Mesenchymal stem cell (in vitro differentiated cells and primary cell): ENCODE measurements around the gene RGS19.

Source experiments
- DNase-seq: peaks from one replicate; pipeline ENCODE4 v3.0.0-alpha.2; 2013
- H2AFZ ChIP-seq: one replicate; pipeline ENCODE4 v1.6.1; 2013; ENCODE audit warnings: low read depth, mild to moderate bottlenecking, control low read depth, inconsistent platforms, low read length, moderate library complexity
- H2AK5ac ChIP-seq: 2 replicates; pipeline ENCODE4 v1.6.1; 2013; ENCODE audit warnings: low read length, moderate library complexity, mild to moderate bottlenecking, inconsistent platforms; ENCODE audit not compliant: severe bottlenecking
- H2BK120ac ChIP-seq: one replicate; pipeline ENCODE4 v1.6.1; 2013; ENCODE audit warnings: low read depth, mild to moderate bottlenecking, inconsistent platforms, low read length, moderate library complexity
- H2BK12ac ChIP-seq, 2 experiments: one replicate each; pipeline ENCODE4 v1.6.1; 2013; ENCODE audit warnings: inconsistent platforms in 2 of 2, low read length in 2 of 2, mild to moderate bottlenecking in 2 of 2, moderate library complexity in 2 of 2, control low read depth in 1 of 2
- H2BK15ac ChIP-seq: one replicate; pipeline ENCODE4 v1.6.1; 2013; ENCODE audit warnings: mild to moderate bottlenecking, low read depth, inconsistent platforms; ENCODE audit not compliant: poor library complexity, severe bottlenecking
- H2BK5ac ChIP-seq: 2 replicates; pipeline ENCODE4 v1.6.1; 2013; ENCODE audit warnings: low read depth, mild to moderate bottlenecking, low read length, control low read depth, inconsistent platforms; ENCODE audit not compliant: poor library complexity, severe bottlenecking
- H3K14ac ChIP-seq, 2 experiments: one replicate each; pipeline ENCODE4 v1.6.1; 2013; ENCODE audit warnings: inconsistent platforms in 2 of 2, low read length in 2 of 2, control low read depth in 1 of 2, mild to moderate bottlenecking in 1 of 2, moderate library complexity in 1 of 2
- H3K18ac ChIP-seq, 2 experiments: one replicate each; pipeline ENCODE4 v1.6.1; 2013; ENCODE audit warnings: inconsistent platforms in 2 of 2, low read length in 2 of 2, control low read depth in 1 of 2, low read depth in 1 of 2, mild to moderate bottlenecking in 1 of 2
- H3K23ac ChIP-seq, 2 experiments: one replicate each; pipeline ENCODE4 v1.6.1; 2013; ENCODE audit warnings: inconsistent platforms in 2 of 2, low read length in 2 of 2, mild to moderate bottlenecking in 2 of 2, moderate library complexity in 2 of 2, control low read depth in 1 of 2
- H3K27ac ChIP-seq: 2 replicates; pipeline ENCODE4 v1.5.1; 2013; ENCODE audit warnings: mild to moderate bottlenecking, moderate library complexity, low read length, control low read depth, inconsistent platforms; ENCODE audit not compliant: poor library complexity, severe bottlenecking
- H3K27me3 ChIP-seq, 2 experiments: 2 replicates each; pipeline versions ENCODE4 v1.6.1 to v1.7.0; 2013; ENCODE audit warnings: low read length in 2 of 2, mild to moderate bottlenecking in 2 of 2, moderate library complexity in 2 of 2, control low read depth in 1 of 2, inconsistent platforms in 1 of 2; ENCODE audit not compliant: control insufficient read depth in 1 of 2, insufficient read depth in 1 of 2
- H3K36me3 ChIP-seq, 2 experiments: 2 replicates each; pipeline versions ENCODE4 v1.6.1 to v1.7.0; 2013; ENCODE audit warnings: low read length in 2 of 2, control low read depth in 1 of 2, inconsistent platforms in 1 of 2, low read depth in 1 of 2, mild to moderate bottlenecking in 1 of 2; ENCODE audit not compliant: insufficient read depth in 2 of 2, control insufficient read depth in 1 of 2
- H3K4ac ChIP-seq, 2 experiments: one replicate each; pipeline ENCODE4 v1.6.1; 2013; ENCODE audit warnings: inconsistent platforms in 2 of 2, low read length in 2 of 2, mild to moderate bottlenecking in 2 of 2, moderate library complexity in 2 of 2, control low read depth in 1 of 2, low read depth in 1 of 2
- H3K4me1 ChIP-seq: 2 replicates; pipeline ENCODE4 v1.6.1; 2013; ENCODE audit warnings: low read depth, low read length, control low read depth; ENCODE audit not compliant: control insufficient read depth, insufficient read depth
- H3K4me2 ChIP-seq: 2 replicates; pipeline ENCODE4 v1.6.1; 2013; ENCODE audit warnings: low read length, mild to moderate bottlenecking, inconsistent platforms; ENCODE audit not compliant: poor library complexity, severe bottlenecking
- H3K4me3 ChIP-seq, 2 experiments: 2 replicates each; pipeline versions ENCODE4 v1.5.1 to v1.7.0; 2013; ENCODE audit warnings: low read length in 2 of 2, mild to moderate bottlenecking in 2 of 2, control low read depth in 1 of 2, low read depth in 1 of 2; ENCODE audit not compliant: insufficient read depth in 1 of 2
- H3K79me1 ChIP-seq: replicated peaks from 2 replicates; pipeline ENCODE4 v1.6.1; 2013; ENCODE audit warnings: mild to moderate bottlenecking, control low read depth, low read length, inconsistent platforms; ENCODE audit not compliant: poor library complexity, severe bottlenecking
- H3K9ac ChIP-seq: 2 replicates; pipeline ENCODE4 v1.7.0; 2013; ENCODE audit warnings: mild to moderate bottlenecking, low read length, moderate library complexity
- H3K9me3 ChIP-seq: 2 replicates; pipeline ENCODE4 v1.7.0; 2013; ENCODE audit warnings: mild to moderate bottlenecking, low read length; ENCODE audit not compliant: control insufficient read depth
- H4K8ac ChIP-seq: one replicate; pipeline ENCODE4 v1.6.1; 2013; ENCODE audit warnings: inconsistent platforms, mild to moderate bottlenecking, low read length, moderate library complexity
- H4K91ac ChIP-seq: one replicate; pipeline ENCODE4 v1.6.1; 2013; ENCODE audit warnings: mild to moderate bottlenecking, low read length, inconsistent platforms
- WGBS: methylation state at CpG from one replicate; pipeline ENCODE4 v1.1.7; 2013; ENCODE audit warnings: mixed read lengths; 5-methylcytosine and 5-hydroxymethylcytosine counted together

RGS19 gene

DNA sequence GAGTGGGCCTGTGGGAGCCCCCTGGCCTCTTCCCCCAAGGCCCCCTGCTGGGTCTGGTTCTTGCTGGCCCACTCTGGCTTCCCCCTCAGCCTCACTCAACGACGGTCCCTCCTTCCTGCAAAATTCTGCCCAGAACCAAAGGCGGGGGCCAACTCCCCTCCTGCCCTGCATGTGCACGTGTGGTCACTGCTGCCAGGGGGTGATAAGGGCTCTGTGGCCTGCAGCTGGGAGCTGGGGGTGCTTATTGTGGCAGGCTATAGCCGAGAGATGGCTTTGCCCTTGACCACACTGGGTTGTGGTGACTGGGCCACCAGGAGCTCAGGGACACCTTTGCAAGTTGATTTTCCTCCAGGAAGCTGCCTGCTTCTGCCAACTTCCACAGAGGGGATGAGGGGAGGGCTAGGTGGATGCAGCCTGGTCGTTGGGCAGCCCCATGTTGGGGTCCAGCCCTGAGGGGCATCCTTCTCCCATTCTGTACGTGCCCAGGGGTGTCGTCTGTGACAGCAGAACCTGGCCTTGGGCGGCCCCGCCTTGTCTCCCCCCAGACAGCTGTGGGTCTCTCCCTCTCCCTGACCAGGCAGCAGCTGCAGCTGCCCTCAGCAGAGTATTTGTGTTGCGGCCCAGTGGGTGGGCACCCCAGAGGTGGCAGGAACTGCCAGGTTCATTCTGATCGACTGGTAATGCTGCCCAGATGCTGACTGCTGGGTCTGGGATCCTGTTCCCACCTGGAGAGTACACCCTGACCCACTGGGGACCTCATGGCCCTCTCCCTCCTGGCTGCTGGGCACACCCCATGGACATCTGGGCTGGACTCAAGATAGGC, 10.7 kb downstream of the RGS19 start:
- Histone ChIP-seq H3K14ac (no peak overlapping the region), H2BK15ac (no peak overlapping the region), H3K36me3 (peaks cover 11 to 55% of the 10 kb centered on the region in 2 experiments), H4K8ac (no peak overlapping the region), H2BK12ac (no peak overlapping the region), H2AFZ (no peak overlapping the region), H3K4ac (no peak overlapping the region), H3K79me1 (peaks cover 7% of the 10 kb centered on the region), H2AK5ac (no peak overlapping the region), H3K4me1 (peaks cover 39% of the 10 kb centered on the region), H4K91ac (no peak overlapping the region), H2BK120ac (no peak overlapping the region), H3K9ac (no peak overlapping the region), H3K9me3 (no peaks in the 10 kb centered on the region), H3K27ac (no peak overlapping the region), H3K27me3 (no peaks in the 10 kb centered on the region), H3K4me2 (no peak overlapping the region), H2BK5ac (no peak overlapping the region), H3K23ac (no peak overlapping the region), H3K4me3 (no peak overlapping the region), H3K18ac (no peak overlapping the region)
- 90% methylated on average over 12 of the region's 12 CpGs for WGBS
- DNase-seq = no peak

GRCh38 chr20:64067733-64068307, 11.5 kb downstream of the RGS19 start:
- DNase-seq = no peak
- H3K79me1 ChIP-seq = peaks cover 11% of the 10 kb centered on the region
- H3K36me3 ChIP-seq = peaks cover 9 to 50% of the 10 kb centered on the region in 2 experiments
- H3K27ac ChIP-seq = no peak overlapping the region
- no peak overlapping the region for H2BK12ac ChIP-seq
- no peak overlapping the region for H2AFZ ChIP-seq
- no peak overlapping the region for H3K4me2 ChIP-seq
- H3K9me3 ChIP-seq = no peaks in the 10 kb centered on the region
- no peak overlapping the region for H3K18ac ChIP-seq
- no peak overlapping the region for H2BK120ac ChIP-seq
- H2AK5ac ChIP-seq = peak overlapping the region; percentile 10
- no peak overlapping the region for H2BK15ac ChIP-seq
- whole genome bisulfite sequencing = 86% methylated on average over 9 of the region's 12 CpGs
- H3K4ac ChIP-seq = no peak overlapping the region
- H3K4me3 ChIP-seq = no peak overlapping the region
- no peak overlapping the region for H3K14ac ChIP-seq
- H4K8ac ChIP-seq = no peak overlapping the region
- no peak overlapping the region for H3K23ac ChIP-seq
- peaks cover 41% of the 10 kb centered on the region for H3K4me1 ChIP-seq
- no peak overlapping the region for H4K91ac ChIP-seq
- H3K27me3 ChIP-seq = no peaks in the 10 kb centered on the region
- no peak overlapping the region for H2BK5ac ChIP-seq
- no peak overlapping the region for H3K9ac ChIP-seq

DNA sequence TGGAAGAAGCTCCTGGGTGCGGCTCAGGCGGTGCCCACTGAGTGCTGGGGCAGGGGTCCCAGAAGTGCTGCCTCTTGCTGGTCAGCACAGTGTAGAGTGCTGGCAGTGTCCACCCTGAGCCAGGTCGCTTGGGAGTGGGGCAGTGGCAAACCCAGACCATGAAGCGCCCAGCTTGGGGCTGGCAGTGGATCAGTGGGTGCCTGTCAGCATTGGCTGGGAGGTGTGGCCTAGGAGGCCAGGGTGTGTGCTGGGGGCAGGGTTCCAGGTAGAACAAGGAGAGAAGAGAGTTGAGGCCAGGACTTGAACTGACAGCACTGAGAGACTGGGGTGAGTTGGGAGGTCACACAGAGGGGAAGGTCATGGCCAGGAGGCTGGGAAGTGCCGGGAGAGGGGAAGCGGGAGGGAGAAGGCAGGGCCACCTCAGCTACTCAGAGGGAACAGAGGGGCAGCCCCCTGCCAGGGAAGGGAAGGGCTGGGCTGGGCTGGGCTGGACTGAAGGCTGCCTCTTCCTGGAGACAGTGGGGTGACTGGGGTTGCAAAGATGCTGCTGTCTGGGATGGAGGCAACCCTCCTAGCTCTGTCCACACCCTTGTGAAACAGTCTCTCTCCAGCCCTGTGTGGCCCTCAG, 12.2 kb downstream of the RGS19 start:
- no peak overlapping the region for H3K14ac ChIP-seq
- peaks cover 2 to 43% of the 10 kb centered on the region in 2 experiments for H3K36me3 ChIP-seq
- H3K79me1 ChIP-seq = peaks cover 11% of the 10 kb centered on the region
- H2AK5ac ChIP-seq = peak overlapping the region; percentile 10
- WGBS = 84% methylated on average over 6 of the region's 6 CpGs
- no peak overlapping the region for H2AFZ ChIP-seq
- H3K27me3 ChIP-seq = no peaks in the 10 kb centered on the region
- no peak overlapping the region for H2BK12ac ChIP-seq
- no peak overlapping the region for H4K91ac ChIP-seq
- H2BK120ac ChIP-seq = no peak overlapping the region
- H3K18ac ChIP-seq = no peak overlapping the region
- H3K4me2 ChIP-seq = no peak overlapping the region
- DNase-seq = no peak
- no peak overlapping the region for H3K4me3 ChIP-seq
- no peak overlapping the region for H3K27ac ChIP-seq
- H3K9ac ChIP-seq = no peak overlapping the region
- no peak overlapping the region for H2BK5ac ChIP-seq
- H4K8ac ChIP-seq = no peak overlapping the region
- H3K4me1 ChIP-seq = peaks cover 47% of the 10 kb centered on the region
- H2BK15ac ChIP-seq = no peak overlapping the region
- H3K4ac ChIP-seq = peak overlapping the region in 1 of 2 experiments; percentile 24
- no peaks in the 10 kb centered on the region for H3K9me3 ChIP-seq
- H3K23ac ChIP-seq = no peak overlapping the region

- Histone ChIP-seq H2BK15ac (no peak overlapping the region), H2BK12ac (peak overlapping the region in 1 of 2 experiments; percentile 57), H3K4ac (no peak overlapping the region), H3K79me1 (peaks cover 11% of the 10 kb centered on the region), H3K27ac (no peak overlapping the region), H3K36me3 (peaks cover 0 to 33% of the 10 kb centered on the region in 2 experiments), H3K4me3 (no peak overlapping the region), H3K14ac (no peak overlapping the region), H2BK5ac (no peak overlapping the region), H2AFZ (no peak overlapping the region), H4K91ac (peak overlapping the region; percentile 46), H3K9ac (no peak overlapping the region), H2AK5ac (peak overlapping the region; percentile 33), H3K4me1 (peaks cover 50% of the 10 kb centered on the region), H3K9me3 (no peaks in the 10 kb centered on the region), H3K4me2 (no peak overlapping the region), H2BK120ac (no peak overlapping the region), H4K8ac (no peak overlapping the region), H3K27me3 (no peaks in the 10 kb centered on the region), H3K18ac (peak overlapping the region in 1 of 2 experiments; percentile 31), H3K23ac (no peak overlapping the region)
- peak; percentile 79 for DNase-seq
- WGBS = 36% methylated on average over 5 of the region's 5 CpGs
Measured at GRCh38 chr20:64065974-64066343, 13.4 kb downstream of the RGS19 start.
